Endothelial cell of umbilical vein (primary cell): Measurements from ENCODE around the gene NDST4.

Experiments used
- CTCF ChIP-seq, 2 donors: IDR thresholded peaks; 1 replicate in 1 of 2; 2 replicates in 1 of 2; pipeline ENCODE4 v1.5.1; 2011; ENCODE audit warnings: low read length in 2 of 2, mild to moderate bottlenecking in 2 of 2, moderate library complexity in 2 of 2, control low read depth in 1 of 2, inconsistent platforms in 1 of 2, low read depth in 1 of 2; ENCODE audit not compliant: insufficient read depth in 1 of 2; ENCODE audit errors: extremely low read depth in 1 of 2
- EZH2 ChIP-seq: IDR thresholded peaks from 2 replicates; pipeline ENCODE4 v1.6.1; 2012; ENCODE audit warnings: borderline replicate concordance, low read depth, mild to moderate bottlenecking, moderate library complexity, low read length, inconsistent platforms; ENCODE audit not compliant: severe bottlenecking
- MYC ChIP-seq: IDR thresholded peaks from one replicate; pipeline ENCODE4 v1.6.1; 2011; ENCODE audit warnings: mild to moderate bottlenecking, low read depth, low read length
- POLR2A ChIP-seq: IDR thresholded peaks from 2 replicates; pipeline ENCODE4 v1.6.1; 2012; ENCODE audit warnings: low read depth, mild to moderate bottlenecking, control low read depth, low read length

GRCh38 chr4:114857831-114858230, 255.6 kb downstream of the NDST4 start:
- TF ChIP-seq CTCF (IDR thresholded peaks at IDR 0.05; ENCODE audit: extremely low read depth in 1 of 2, insufficient read depth in 1 of 2, low read depth in 1 of 2, low read length in 2 of 2) (no peak), POLR2A (no peak), EZH2 (no peak), MYC (no peak)
